Measurements from ENCODE around the gene AVEN.

- TF ChIP-seq, protein P1, sequence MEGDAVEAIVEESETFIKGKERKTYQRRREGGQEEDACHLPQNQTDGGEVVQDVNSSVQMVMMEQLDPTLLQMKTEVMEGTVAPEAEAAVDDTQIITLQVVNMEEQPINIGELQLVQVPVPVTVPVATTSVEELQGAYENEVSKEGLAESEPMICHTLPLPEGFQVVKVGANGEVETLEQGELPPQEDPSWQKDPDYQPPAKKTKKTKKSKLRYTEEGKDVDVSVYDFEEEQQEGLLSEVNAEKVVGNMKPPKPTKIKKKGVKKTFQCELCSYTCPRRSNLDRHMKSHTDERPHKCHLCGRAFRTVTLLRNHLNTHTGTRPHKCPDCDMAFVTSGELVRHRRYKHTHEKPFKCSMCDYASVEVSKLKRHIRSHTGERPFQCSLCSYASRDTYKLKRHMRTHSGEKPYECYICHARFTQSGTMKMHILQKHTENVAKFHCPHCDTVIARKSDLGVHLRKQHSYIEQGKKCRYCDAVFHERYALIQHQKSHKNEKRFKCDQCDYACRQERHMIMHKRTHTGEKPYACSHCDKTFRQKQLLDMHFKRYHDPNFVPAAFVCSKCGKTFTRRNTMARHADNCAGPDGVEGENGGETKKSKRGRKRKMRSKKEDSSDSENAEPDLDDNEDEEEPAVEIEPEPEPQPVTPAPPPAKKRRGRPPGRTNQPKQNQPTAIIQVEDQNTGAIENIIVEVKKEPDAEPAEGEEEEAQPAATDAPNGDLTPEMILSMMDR (conservative IDR thresholded peaks at IDR 0.05; ENCODE audit: low read depth, low read length) = no peak
- TF ChIP-seq EZH2 (IDR thresholded peaks at IDR 0.05; ENCODE audit: borderline replicate concordance, low read depth, low read length, poor library complexity, severe bottlenecking) = no peak
Measured at GRCh38 chr15:33982516-33982915, 56.5 kb downstream of the AVEN start.
